HL-60 (cell line): Measurements from ENCODE around the gene FERMT2.
"Not testable (repeated sequence)": the region's sequence is repeated elsewhere in the genome, so short reads cannot be mapped to it uniquely, and the experiment has no call there.

Source experiments
- POLR2AphosphoS5 ChIP-seq: IDR thresholded peaks from 2 replicates; pipeline ENCODE4 v1.6.1; 2012; ENCODE audit warnings: low read depth
- SPI1 ChIP-seq: IDR thresholded peaks from 2 replicates; pipeline ENCODE4 v1.6.1; 2012; ENCODE audit warnings: low read depth, mild to moderate bottlenecking, borderline replicate concordance
- TF ChIP-seq, protein P1 (sequence below): IDR thresholded peaks from one replicate; pipeline ENCODE4 v1.5.1; 2011; ENCODE audit warnings: low read length, control low read depth, inconsistent platforms; ENCODE audit not compliant: insufficient read depth
- TF ChIP-seq, protein P2 (sequence below): IDR thresholded peaks from 2 replicates; pipeline ENCODE4 v1.6.1; 2012; ENCODE audit warnings: low read depth; ENCODE audit not compliant: insufficient replicate concordance

DNA sequence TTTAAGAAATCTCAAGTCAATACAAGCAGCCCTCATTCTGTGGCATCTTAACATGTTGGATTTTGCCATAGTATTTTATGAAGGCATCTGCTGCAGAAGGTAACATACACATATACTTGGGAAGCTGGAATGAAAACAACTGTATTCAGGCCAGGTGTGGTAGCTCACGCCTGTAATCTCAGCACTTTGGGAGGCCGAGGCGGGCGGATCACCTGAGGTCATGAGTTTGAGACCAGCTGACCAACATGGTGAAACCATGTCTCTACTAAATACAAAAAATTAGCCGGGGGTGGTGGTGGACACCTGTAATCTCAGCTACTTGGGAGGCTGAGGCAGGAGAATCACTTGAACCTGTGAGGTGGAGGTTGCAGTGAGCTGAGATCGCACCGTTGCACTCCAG is 86.0 kb downstream of the FERMT2 start:
- TF ChIP-seq SPI1, POLR2AphosphoS5: not testable (repeated sequence)
- TF ChIP-seq, protein P1, sequence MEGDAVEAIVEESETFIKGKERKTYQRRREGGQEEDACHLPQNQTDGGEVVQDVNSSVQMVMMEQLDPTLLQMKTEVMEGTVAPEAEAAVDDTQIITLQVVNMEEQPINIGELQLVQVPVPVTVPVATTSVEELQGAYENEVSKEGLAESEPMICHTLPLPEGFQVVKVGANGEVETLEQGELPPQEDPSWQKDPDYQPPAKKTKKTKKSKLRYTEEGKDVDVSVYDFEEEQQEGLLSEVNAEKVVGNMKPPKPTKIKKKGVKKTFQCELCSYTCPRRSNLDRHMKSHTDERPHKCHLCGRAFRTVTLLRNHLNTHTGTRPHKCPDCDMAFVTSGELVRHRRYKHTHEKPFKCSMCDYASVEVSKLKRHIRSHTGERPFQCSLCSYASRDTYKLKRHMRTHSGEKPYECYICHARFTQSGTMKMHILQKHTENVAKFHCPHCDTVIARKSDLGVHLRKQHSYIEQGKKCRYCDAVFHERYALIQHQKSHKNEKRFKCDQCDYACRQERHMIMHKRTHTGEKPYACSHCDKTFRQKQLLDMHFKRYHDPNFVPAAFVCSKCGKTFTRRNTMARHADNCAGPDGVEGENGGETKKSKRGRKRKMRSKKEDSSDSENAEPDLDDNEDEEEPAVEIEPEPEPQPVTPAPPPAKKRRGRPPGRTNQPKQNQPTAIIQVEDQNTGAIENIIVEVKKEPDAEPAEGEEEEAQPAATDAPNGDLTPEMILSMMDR: not testable (repeated sequence)
- TF ChIP-seq, protein P2, sequence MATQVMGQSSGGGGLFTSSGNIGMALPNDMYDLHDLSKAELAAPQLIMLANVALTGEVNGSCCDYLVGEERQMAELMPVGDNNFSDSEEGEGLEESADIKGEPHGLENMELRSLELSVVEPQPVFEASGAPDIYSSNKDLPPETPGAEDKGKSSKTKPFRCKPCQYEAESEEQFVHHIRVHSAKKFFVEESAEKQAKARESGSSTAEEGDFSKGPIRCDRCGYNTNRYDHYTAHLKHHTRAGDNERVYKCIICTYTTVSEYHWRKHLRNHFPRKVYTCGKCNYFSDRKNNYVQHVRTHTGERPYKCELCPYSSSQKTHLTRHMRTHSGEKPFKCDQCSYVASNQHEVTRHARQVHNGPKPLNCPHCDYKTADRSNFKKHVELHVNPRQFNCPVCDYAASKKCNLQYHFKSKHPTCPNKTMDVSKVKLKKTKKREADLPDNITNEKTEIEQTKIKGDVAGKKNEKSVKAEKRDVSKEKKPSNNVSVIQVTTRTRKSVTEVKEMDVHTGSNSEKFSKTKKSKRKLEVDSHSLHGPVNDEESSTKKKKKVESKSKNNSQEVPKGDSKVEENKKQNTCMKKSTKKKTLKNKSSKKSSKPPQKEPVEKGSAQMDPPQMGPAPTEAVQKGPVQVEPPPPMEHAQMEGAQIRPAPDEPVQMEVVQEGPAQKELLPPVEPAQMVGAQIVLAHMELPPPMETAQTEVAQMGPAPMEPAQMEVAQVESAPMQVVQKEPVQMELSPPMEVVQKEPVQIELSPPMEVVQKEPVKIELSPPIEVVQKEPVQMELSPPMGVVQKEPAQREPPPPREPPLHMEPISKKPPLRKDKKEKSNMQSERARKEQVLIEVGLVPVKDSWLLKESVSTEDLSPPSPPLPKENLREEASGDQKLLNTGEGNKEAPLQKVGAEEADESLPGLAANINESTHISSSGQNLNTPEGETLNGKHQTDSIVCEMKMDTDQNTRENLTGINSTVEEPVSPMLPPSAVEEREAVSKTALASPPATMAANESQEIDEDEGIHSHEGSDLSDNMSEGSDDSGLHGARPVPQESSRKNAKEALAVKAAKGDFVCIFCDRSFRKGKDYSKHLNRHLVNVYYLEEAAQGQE: not testable (repeated sequence)
